AG10803 (cell line): ENCODE results near the gene AURKA.

ENCODE experiments used
- DNase-seq: peaks from one replicate; pipeline ENCODE4 v3.0.0; 2010; ENCODE audit warnings: low read depth
- H3K4me3 ChIP-seq: 2 replicates; pipeline ENCODE4 v1.5.1; 2011; ENCODE audit warnings: mild to moderate bottlenecking, low read length, control low read depth
- TF ChIP-seq, protein P1 (sequence below): conservative IDR thresholded peaks from 2 replicates; pipeline ENCODE4 v1.5.1; 2011; ENCODE audit warnings: mild to moderate bottlenecking, low read length, control low read depth, inconsistent platforms

Gene AURKA

GRCh38 chr20:56353356-56353755 is 38.7 kb downstream of the AURKA start:
- TF ChIP-seq, protein P1, sequence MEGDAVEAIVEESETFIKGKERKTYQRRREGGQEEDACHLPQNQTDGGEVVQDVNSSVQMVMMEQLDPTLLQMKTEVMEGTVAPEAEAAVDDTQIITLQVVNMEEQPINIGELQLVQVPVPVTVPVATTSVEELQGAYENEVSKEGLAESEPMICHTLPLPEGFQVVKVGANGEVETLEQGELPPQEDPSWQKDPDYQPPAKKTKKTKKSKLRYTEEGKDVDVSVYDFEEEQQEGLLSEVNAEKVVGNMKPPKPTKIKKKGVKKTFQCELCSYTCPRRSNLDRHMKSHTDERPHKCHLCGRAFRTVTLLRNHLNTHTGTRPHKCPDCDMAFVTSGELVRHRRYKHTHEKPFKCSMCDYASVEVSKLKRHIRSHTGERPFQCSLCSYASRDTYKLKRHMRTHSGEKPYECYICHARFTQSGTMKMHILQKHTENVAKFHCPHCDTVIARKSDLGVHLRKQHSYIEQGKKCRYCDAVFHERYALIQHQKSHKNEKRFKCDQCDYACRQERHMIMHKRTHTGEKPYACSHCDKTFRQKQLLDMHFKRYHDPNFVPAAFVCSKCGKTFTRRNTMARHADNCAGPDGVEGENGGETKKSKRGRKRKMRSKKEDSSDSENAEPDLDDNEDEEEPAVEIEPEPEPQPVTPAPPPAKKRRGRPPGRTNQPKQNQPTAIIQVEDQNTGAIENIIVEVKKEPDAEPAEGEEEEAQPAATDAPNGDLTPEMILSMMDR = no peak
- no peak overlapping the region for H3K4me3 ChIP-seq
- DNase-seq = no peak

DNA sequence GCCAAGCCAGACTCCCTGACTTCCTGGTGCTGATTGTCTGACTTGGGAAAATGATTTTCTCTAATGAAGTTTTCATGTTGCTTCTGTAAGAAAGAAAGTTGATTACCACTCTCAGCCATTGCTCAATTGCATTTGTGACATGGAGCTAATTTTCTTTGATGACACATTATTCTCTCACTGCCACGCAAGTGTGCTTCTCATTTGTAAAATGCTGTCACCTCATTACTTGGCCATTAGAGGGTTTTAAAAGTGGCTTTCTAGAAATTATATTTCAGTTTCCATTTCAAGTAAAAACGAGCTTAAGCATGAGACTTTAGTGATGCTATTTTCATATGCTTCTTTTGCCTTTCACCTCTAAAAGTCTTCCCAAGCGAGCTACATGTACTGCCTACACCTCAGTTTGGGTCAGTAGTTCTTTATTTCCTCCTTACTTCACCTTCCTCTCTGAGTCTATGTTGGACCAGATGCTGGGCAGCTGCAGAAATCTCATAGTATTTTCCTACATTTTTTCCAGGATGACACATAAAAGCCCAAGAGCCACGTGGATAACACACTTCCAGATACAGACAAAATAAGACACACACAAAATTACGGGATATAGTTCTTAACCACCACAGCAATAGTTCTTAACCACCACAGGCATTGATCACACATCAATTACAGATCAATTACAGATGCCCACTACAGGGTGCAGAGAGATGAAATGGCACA is 39.5 kb downstream of the AURKA start:
- peak; percentile 60 for DNase-seq
- TF ChIP-seq, protein P1 = no peak
- H3K4me3 ChIP-seq = no peak overlapping the region

DNA sequence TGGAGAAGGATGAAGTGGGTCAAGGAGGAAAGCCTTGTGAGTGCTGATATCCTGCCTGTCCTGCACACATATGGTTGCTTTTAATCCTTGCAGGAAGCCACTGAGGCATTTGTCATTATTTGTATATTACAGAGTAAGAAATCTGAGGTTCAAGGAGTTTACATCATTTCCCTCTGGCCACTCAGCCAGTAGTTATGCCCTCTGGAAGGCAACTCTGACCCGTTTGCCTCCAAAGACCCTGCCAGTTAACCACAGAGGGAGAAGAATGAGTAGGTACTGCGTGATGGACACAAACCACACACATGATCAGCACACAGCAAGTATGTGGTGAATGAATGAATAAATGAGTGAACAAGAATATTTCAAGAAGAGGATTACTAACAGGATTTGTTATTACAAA is 41.2 kb downstream of the AURKA start:
- TF ChIP-seq, protein P1 = no peak
- H3K4me3 ChIP-seq = no peak overlapping the region
- DNase-seq = peak; percentile 72

DNA sequence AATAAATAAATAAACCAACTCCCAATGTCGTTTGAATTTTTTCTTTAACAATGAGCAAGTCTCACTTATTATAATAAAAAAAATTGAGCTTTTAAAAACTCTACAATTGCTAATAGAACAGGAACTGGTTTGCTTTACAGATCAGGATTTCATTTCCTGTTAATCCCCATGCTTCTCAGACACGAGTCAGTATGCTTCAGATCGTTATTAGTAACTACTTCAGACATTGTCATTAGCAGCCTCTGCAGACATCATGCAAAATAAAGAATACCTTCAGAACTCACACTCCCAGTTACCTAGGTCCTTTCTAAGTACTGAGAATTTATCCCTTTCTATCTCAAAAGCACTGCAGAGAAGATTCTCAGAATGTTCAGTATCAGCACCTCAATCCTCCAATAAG is 43.3 kb downstream of the AURKA start:
- TF ChIP-seq, protein P1 = no peak
- no peak overlapping the region for H3K4me3 ChIP-seq
- DNase-seq = no peak

- DNase-seq = no peak
- no peak overlapping the region for H3K4me3 ChIP-seq
These were observed 43.7 kb downstream of the AURKA start for GRCh38 chr20:56348305-56348693.

GRCh38 chr20:56347628-56348304 is 44.2 kb downstream of the AURKA start:
- no peak overlapping the region for H3K4me3 ChIP-seq
- TF ChIP-seq, protein P1 = no peak
- DNase-seq = no peak

More at GRCh38 chr20:56348305-56348693, 43.7 kb downstream of the AURKA start:
- TF ChIP-seq, protein P1 = no peak

GRCh38 chr20:56345911-56346310 is 46.1 kb downstream of the AURKA start:
- DNase-seq = no peak
- H3K4me3 ChIP-seq = no peak overlapping the region
- TF ChIP-seq, protein P1 = no peak
